ENCODE data around the gene TSHR. TPM values are rescaled to one million over a fixed set of nuclear protein-coding genes. Genes with fewer than 3 reads are reported as not detected.
A peak's percentile ranks its signal among the peaks of the same experiment; 100 is the strongest.

Gene TSHR
- total and polyA plus RNA-seq, 11 donors: not detected

- peaks cover 0 to 49% (median 5%) of the 10 kb centered on the region in 12 donors for H3K4me1 ChIP-seq
- H3K27me3 ChIP-seq: no peaks in the 10 kb centered on the region
- no peaks in the 10 kb centered on the region for H3K9me3 ChIP-seq
- intact Hi-C loops (cut with DNase I): loop anchor here in 3 of 10 donors (5.0 to 10.0 kb wide), 3 partner anchors 225 to 237 kb away; partner anchors contain the start of genes CEP128 (in 2 of the 3) and TSHR (in 1 of the 3)
- no peak for TF ChIP-seq POLR2A (IDR thresholded peaks at IDR 0.05)
- no peak for TF ChIP-seq CTCF (IDR thresholded peaks at IDR 0.05)
- ATAC-seq (no peak), DNase-seq (no peak)
- no peak overlapping the region for H3K4me3 ChIP-seq
- WGBS, 4 donors: 86 to 93% (median 88%) methylated on average over 2 of the region's 2 CpGs
- H3K27ac ChIP-seq: peak overlapping the region in 1 of 12 donors; percentile 65
- peaks cover 0 to 48% (median 30%) of the 10 kb centered on the region in 9 donors for H3K36me3 ChIP-seq
Observed at GRCh38 chr14:81179631-81180030, 224.2 kb downstream of the TSHR start.

GRCh38 chr14:81187832-81188522 lies 232.6 kb downstream of the TSHR start:
- whole genome bisulfite sequencing, 4 donors: 95 to 97% (median 97%) methylated on average over 5 of the region's 5 CpGs
- intact Hi-C loops (cut with DNase I): no loop called here
- no peak for DNase-seq
- no peak for ATAC-seq
- Histone ChIP-seq H3K27ac (no peak overlapping the region), H3K4me1 (peaks cover 0 to 7% (median 0%) of the 10 kb centered on the region in 12 donors), H3K36me3 (peaks cover 0 to 94% (median 77%) of the 10 kb centered on the region in 9 donors), H3K27me3 (no peaks in the 10 kb centered on the region), H3K4me3 (no peak overlapping the region), H3K9me3 (no peaks in the 10 kb centered on the region)
- TF ChIP-seq POLR2A (IDR thresholded peaks at IDR 0.05) (no peak), CTCF (IDR thresholded peaks at IDR 0.05) (no peak)

GRCh38 chr14:81192594-81192993 lies 237.2 kb downstream of the TSHR start:
- 83 to 96% (median 92%) methylated on average over 2 of the region's 2 CpGs for WGBS, 4 donors
- Histone ChIP-seq H3K27ac (no peak overlapping the region), H3K4me3 (no peak overlapping the region), H3K27me3 (no peaks in the 10 kb centered on the region), H3K9me3 (no peaks in the 10 kb centered on the region), H3K36me3 (peaks cover 3 to 99% (median 84%) of the 10 kb centered on the region in 9 donors), H3K4me1 (peaks cover 0 to 10% (median 0%) of the 10 kb centered on the region in 12 donors)
- ATAC-seq: no peak
- no peak for DNase-seq
- TF ChIP-seq POLR2A (IDR thresholded peaks at IDR 0.05): no peak
- TF ChIP-seq CTCF (IDR thresholded peaks at IDR 0.05): no peak
- intact Hi-C loops (cut with DNase I): no loop called here

GRCh38 chr14:81193924-81194633 lies 238.7 kb downstream of the TSHR start:
- Histone ChIP-seq H3K9me3 (no peaks in the 10 kb centered on the region), H3K27me3 (no peaks in the 10 kb centered on the region), H3K27ac (no peak overlapping the region), H3K4me1 (peaks cover 0 to 10% (median 0%) of the 10 kb centered on the region in 12 donors), H3K36me3 (peaks cover 3 to 93% (median 82%) of the 10 kb centered on the region in 9 donors), H3K4me3 (no peak overlapping the region)
- intact Hi-C loops (cut with DNase I): no loop called here
- 85 to 91% (median 89%) methylated on average over 3 of the region's 3 CpGs for WGBS, 4 donors
- TF ChIP-seq CTCF (IDR thresholded peaks at IDR 0.05) (no peak), POLR2A (IDR thresholded peaks at IDR 0.05) (no peak)
- ATAC-seq: no peak
- no peak for DNase-seq

Measured in heart left ventricle (tissue), 16 donors.